22Rv1 (cell line): Measurements from ENCODE around the gene PPP1R1B.

Experiments used
- CTCF ChIP-seq: fragments of 450-650 bp; IDR thresholded peaks from 2 replicates; pipeline ENCODE4 v1.5.1; 2017; ENCODE audit warnings: mild to moderate bottlenecking
- ZFX ChIP-seq: fragments of 450-650 bp; IDR thresholded peaks from 2 replicates; pipeline ENCODE4 v1.6.1; 2017; ENCODE audit warnings: antibody characterized with exemption, borderline replicate concordance

DNA sequence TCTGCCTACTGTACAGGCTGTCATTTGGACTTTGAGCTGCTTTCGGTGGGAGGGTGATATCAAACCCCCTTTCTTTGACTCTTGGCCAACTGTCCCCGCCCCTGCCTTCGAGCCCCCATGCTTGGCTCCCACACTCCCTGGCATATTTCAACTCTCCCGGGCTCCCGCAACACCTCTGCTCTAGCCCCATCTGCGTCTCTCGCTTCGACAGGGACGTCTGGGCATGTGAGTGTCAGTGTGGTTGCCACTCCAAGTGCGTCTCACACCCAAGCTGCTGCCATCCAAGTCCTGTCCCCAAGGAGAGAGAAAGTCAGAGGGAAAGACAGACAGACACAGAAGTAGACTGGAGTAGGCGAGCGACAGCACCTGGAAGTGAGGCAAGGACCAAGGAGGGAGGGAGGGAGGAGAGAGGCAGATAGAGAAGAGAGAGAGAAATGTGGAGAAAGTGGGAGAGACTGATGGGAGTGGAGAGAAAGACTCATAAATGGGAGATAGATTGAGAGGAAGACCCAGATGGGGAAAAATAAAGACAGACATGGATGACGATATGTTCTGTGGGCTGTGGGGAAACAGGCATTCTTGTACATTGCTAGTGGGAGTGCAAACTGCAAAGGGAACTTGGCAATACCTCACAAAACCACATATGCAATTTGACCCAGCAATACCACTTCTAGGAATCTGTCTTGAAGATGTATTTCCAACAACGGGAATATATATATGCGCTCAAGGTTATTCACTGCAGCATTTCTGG is 22.0 kb downstream of the PPP1R1B start:
- TF ChIP-seq CTCF (no peak), ZFX (no peak)
